HCT116 (cell line): ENCODE results near the gene SORCS2. TPM values are rescaled to one million over a fixed set of nuclear protein-coding genes. Genes with fewer than 3 reads are reported as not detected.

Experiments used
- ATAC-seq: fragments of 200-7000 bp; cut with Tn5 transposase; 2 replicates; pipeline ENCODE4 v1.9.1; 2020; ENCODE audit warnings: mild to moderate bottlenecking, moderate library complexity
- BruUV-seq: library from RNA; stranded (reverse); fragments of 400-500 nt; replicated peaks from 2 replicates; lab custom pipeline; 2021; lab: Mats Ljungman, UMichigan
- CTCF ChIA-PET: fragments of 300-600 bp; sonication (Branson Sonifier 250); formaldehyde crosslinking; loops from one replicate; lab custom pipeline; 2021; ENCODE audit warnings: antibody characterized with exemption; lab: Charles Lee
- POLR2A ChIA-PET: fragments of 300-600, 350-600 bp; sonication (Branson Sonifier 250); formaldehyde crosslinking; loops from one replicate; lab custom pipeline; 2021; ENCODE audit warnings: antibody characterized with exemption; lab: Charles Lee
- RAD21 ChIA-PET, 2 experiments: fragments of 300-600 bp; sonication (Branson Sonifier 250); formaldehyde crosslinking; loops; one replicate each; lab custom pipeline; 2023; ENCODE audit warnings: low total read pairs in 2 of 2; ENCODE audit not compliant: uncharacterized antibody in 2 of 2, unreplicated experiment in 2 of 2, low non-redundant PET in 1 of 2; lab: Charles Lee
- DNase-seq: peaks from one replicate; pipeline ENCODE4 v3.0.0-alpha.2; 2010; ENCODE audit warnings: low read depth, low spot score
- H2AFZ ChIP-seq: fragments of 200-600 bp; shearing (Covaris generic), sonication (generic); 2 replicates; pipeline ENCODE4 v1.6.1; 2017; ENCODE audit warnings: low read depth, mixed run types, mixed read lengths, antibody characterized with exemption, low read length; ENCODE audit not compliant: poor library complexity, severe bottlenecking
- H3K27ac ChIP-seq: 2 replicates; pipeline ENCODE4 v1.5.1; 2012; ENCODE audit warnings: low read depth, low read length
- H3K27me3 ChIP-seq: fragments of 200-600 bp; sonication (generic); 2 replicates; pipeline ENCODE4 v1.6.1; 2016; ENCODE audit warnings: mixed run types, low read length, mixed read lengths; ENCODE audit not compliant: insufficient read depth
- H3K36me3 ChIP-seq, 2 experiments: fragments of 200-500 bp in 1 of 2; fragments of 200-600 bp in 1 of 2; sonication (Bioruptor generic) in 1 of 2; sonication (generic) in 1 of 2; 2 replicates each; pipeline versions ENCODE4 v1.5.1 to v1.6.1; 2014 to 2016; ENCODE audit warnings: low read length in 2 of 2, inconsistent platforms in 1 of 2, mixed read lengths in 1 of 2, mixed run types in 1 of 2; ENCODE audit not compliant: insufficient read depth in 2 of 2, control insufficient read depth in 1 of 2
- H3K4me1 ChIP-seq, 2 experiments: fragments of 200-600 bp in 1 of 2; sonication (generic) in 1 of 2; 2 replicates each; pipeline versions ENCODE4 v1.5.1 to v1.6.1; 2012 to 2017; ENCODE audit warnings: low read length in 2 of 2, inconsistent platforms in 1 of 2, mild to moderate bottlenecking in 1 of 2, mixed read lengths in 1 of 2, mixed run types in 1 of 2, moderate library complexity in 1 of 2; ENCODE audit not compliant: insufficient read depth in 2 of 2, control insufficient read depth in 1 of 2
- H3K4me2 ChIP-seq: fragments of 200-600 bp; sonication (generic); 2 replicates; pipeline ENCODE4 v1.6.1; 2017; ENCODE audit warnings: mixed run types, low read length, mixed read lengths
- H3K4me3 ChIP-seq, 2 experiments: fragments of 200-600 bp in 1 of 2; sonication (generic) in 1 of 2; replicated peaks in 1 of 2; 2 replicates each; pipeline ENCODE4 v1.5.1; 2011 to 2016; ENCODE audit warnings: low read length in 2 of 2, control low read depth in 1 of 2, low read depth in 1 of 2, mild to moderate bottlenecking in 1 of 2, mixed read lengths in 1 of 2, mixed run types in 1 of 2
- H3K79me2 ChIP-seq: fragments of 200-600 bp; sonication (generic); 2 replicates; pipeline ENCODE4 v1.6.1; 2017; ENCODE audit warnings: mild to moderate bottlenecking, mixed run types, low read length, moderate library complexity, mixed read lengths; ENCODE audit not compliant: insufficient read depth
- H3K9ac ChIP-seq: fragments of 200-600 bp; sonication (generic); 2 replicates; pipeline ENCODE4 v1.6.1; 2016; ENCODE audit warnings: low read length, mixed read lengths
- H3K9me2 ChIP-seq: fragments of 200-600 bp; sonication (generic), shearing (Covaris generic); 2 replicates; pipeline ENCODE4 v1.6.1; 2017; ENCODE audit warnings: mixed run types, mild to moderate bottlenecking, moderate library complexity; ENCODE audit not compliant: insufficient read depth
- H3K9me3 ChIP-seq, 2 experiments: fragments of 200-500 bp in 1 of 2; fragments of 200-600 bp in 1 of 2; sonication (Bioruptor generic) in 1 of 2; sonication (generic) in 1 of 2; 2 replicates each; pipeline ENCODE4 v1.6.1; 2014 to 2017; ENCODE audit warnings: low read length in 2 of 2, mixed read lengths in 2 of 2, inconsistent platforms in 1 of 2, low read depth in 1 of 2, mild to moderate bottlenecking in 1 of 2, mixed run types in 1 of 2, moderate library complexity in 1 of 2; ENCODE audit not compliant: control insufficient read depth in 1 of 2, insufficient read depth in 1 of 2
- H4K20me1 ChIP-seq: fragments of 200-600 bp; sonication (generic), shearing (Covaris generic); 2 replicates; pipeline ENCODE4 v1.6.1; 2017; ENCODE audit warnings: mixed run types, mild to moderate bottlenecking, moderate library complexity; ENCODE audit not compliant: insufficient read depth
- CEBPB ChIP-seq: IDR thresholded peaks from 2 replicates; pipeline ENCODE4 v1.6.1; 2012; ENCODE audit warnings: low read depth
- CTCF ChIP-seq, 3 experiments: fragments of 200-600 bp in 1 of 3; sonication (generic) in 1 of 3; IDR thresholded peaks in 2 of 3; conservative IDR thresholded peaks in 1 of 3; 2 replicates each; pipeline ENCODE4 v1.5.1; 2012 to 2017; ENCODE audit warnings: low read depth in 2 of 3, low read length in 2 of 3, antibody characterized with exemption in 1 of 3, borderline replicate concordance in 1 of 3, control low read depth in 1 of 3, mild to moderate bottlenecking in 1 of 3, mixed read lengths in 1 of 3, mixed run types in 1 of 3, moderate library complexity in 1 of 3; ENCODE audit not compliant: insufficient read depth in 1 of 3
- EZH2 ChIP-seq: fragments of 200-600 bp; sonication (generic); IDR thresholded peaks from 2 replicates; pipeline ENCODE4 v1.6.1; 2017; ENCODE audit warnings: antibody characterized with exemption, mixed run types
- POLR2A ChIP-seq: IDR thresholded peaks from 2 replicates; pipeline ENCODE4 v1.7.0; 2011; ENCODE audit warnings: borderline replicate concordance; ENCODE audit not compliant: insufficient read depth, insufficient read length; ENCODE audit errors: extremely low read depth
- POLR2AphosphoS5 ChIP-seq: IDR thresholded peaks from 2 replicates; pipeline ENCODE4 v1.6.1; 2011; ENCODE audit warnings: mild to moderate bottlenecking, low read depth, low read length, moderate library complexity
- REST ChIP-seq: IDR thresholded peaks from 2 replicates; pipeline ENCODE4 v1.6.1; 2012; ENCODE audit warnings: low read depth
- SIN3A ChIP-seq: IDR thresholded peaks from 2 replicates; pipeline ENCODE4 v1.6.1; 2012; ENCODE audit warnings: low read depth
- SP1 ChIP-seq: IDR thresholded peaks from 2 replicates; pipeline ENCODE4 v1.6.1; 2012; ENCODE audit warnings: low read depth
- SRF ChIP-seq: IDR thresholded peaks from 2 replicates; pipeline ENCODE4 v1.6.1; 2012; ENCODE audit warnings: low read depth
- TCF7L2 ChIP-seq: IDR thresholded peaks from 2 replicates; pipeline ENCODE4 v1.7.0; 2011; ENCODE audit warnings: borderline replicate concordance, inconsistent platforms; ENCODE audit not compliant: insufficient read depth, insufficient read length; ENCODE audit errors: extremely low read depth
- ZBTB33 ChIP-seq: IDR thresholded peaks from 2 replicates; pipeline ENCODE4 v1.6.1; 2011; ENCODE audit warnings: mild to moderate bottlenecking, low read length, moderate library complexity; ENCODE audit not compliant: insufficient replicate concordance; ENCODE audit errors: extremely low read depth
- ZFX ChIP-seq: fragments of 450-650 bp; IDR thresholded peaks from 2 replicates; pipeline ENCODE4 v1.6.1; 2017
- intact Hi-C: fragments of 100-400 bp; cut with micrococcal nuclease; formaldehyde crosslinking; loops from 2 replicates; pipeline ENCODE4 v1.10.0; 2022
- total RNA-seq: library from RNA; stranded (reverse); gene quantifications from one replicate; pipeline ENCODE4 v1.2.1, GENCODE V29; 2021; ENCODE audit not compliant: unreplicated experiment

The SORCS2 gene
- total RNA-seq, 1 experiment from 2014 or later = 0.37 TPM

GRCh38 chr4:7607156-7607910 lies 415.0 kb downstream of the SORCS2 start:
- H3K4me2 ChIP-seq = no peak overlapping the region
- H4K20me1 ChIP-seq = no peaks in the 10 kb centered on the region
- no peak overlapping the region for H2AFZ ChIP-seq
- no peaks in the 10 kb centered on the region for H3K9me2 ChIP-seq
- CTCF ChIA-PET = no interaction called here
- H3K9me3 ChIP-seq = no peaks in the 10 kb centered on the region
- no TSS peak for BruUV-seq
- POLR2A ChIA-PET = no interaction called here
- ATAC-seq (no peak), DNase-seq (no peak)
- no peak overlapping the region for H3K4me3 ChIP-seq
- H3K36me3 ChIP-seq = no peaks in the 10 kb centered on the region
- H3K4me1 ChIP-seq = peaks cover 3 to 9% of the 10 kb centered on the region in 2 experiments; a peak in 2 of 4 replicates
- intact Hi-C loops = no loop called here
- TF ChIP-seq CTCF (IDR thresholded peaks at IDR 0.05 in 2 of 3, conservative IDR thresholded peaks at IDR 0.05 in 1 of 3; ENCODE audit: borderline replicate concordance in 1 of 3, insufficient read depth in 1 of 3, low read depth in 2 of 3, low read length in 2 of 3) = no peak
- no peak for TF ChIP-seq POLR2A
- no peak for TF ChIP-seq ZFX
- TF ChIP-seq POLR2AphosphoS5 = no peak
- no peak for TF ChIP-seq SIN3A
- no peak for TF ChIP-seq ZBTB33
- TF ChIP-seq REST = no peak
- TF ChIP-seq SP1 = no peak
- TF ChIP-seq SRF = no peak
- no peak for TF ChIP-seq EZH2
- TF ChIP-seq CEBPB = no peak
- TF ChIP-seq TCF7L2 = no peak
- H3K9ac ChIP-seq = no peak overlapping the region
- H3K27me3 ChIP-seq = peaks cover 37% of the 10 kb centered on the region; the same call in 1 of the 2 replicates
- H3K79me2 ChIP-seq = no peaks in the 10 kb centered on the region
- H3K27ac ChIP-seq = no peak overlapping the region
- RAD21 ChIA-PET = no interaction called here
